Sigmoid colon (tissue), 4 donors: ENCODE measurements around the gene GSTO2.

ENCODE experiments used
- POLR2A ChIP-seq, 2 donors: fragments of 450-650 bp; IDR thresholded peaks; one replicate each; pipeline ENCODE4 v1.6.1; 2016; ENCODE audit warnings: antibody characterized with exemption in 2 of 2, mild to moderate bottlenecking in 2 of 2, moderate library complexity in 2 of 2
- POLR2AphosphoS5 ChIP-seq, 4 donors: sonication (generic); formaldehyde crosslinking; IDR thresholded peaks; one replicate each; pipeline ENCODE4 v1.6.1; 2017; ENCODE audit warnings: antibody characterized with exemption in 4 of 4
- TF ChIP-seq, protein P1 (sequence below), 4 experiments: fragments of 450-650 bp in 3 of 4; fragments of 200-600 bp in 1 of 4; IDR thresholded peaks; one replicate each; pipeline ENCODE4 v1.5.1; 2016 to 2019; ENCODE audit warnings: antibody characterized with exemption in 4 of 4, mild to moderate bottlenecking in 3 of 4, moderate library complexity in 2 of 4

- TF ChIP-seq POLR2AphosphoS5 (IDR thresholded peaks at IDR 0.05) (no peak), POLR2A (IDR thresholded peaks at IDR 0.05) (no peak)
- TF ChIP-seq, protein P1, sequence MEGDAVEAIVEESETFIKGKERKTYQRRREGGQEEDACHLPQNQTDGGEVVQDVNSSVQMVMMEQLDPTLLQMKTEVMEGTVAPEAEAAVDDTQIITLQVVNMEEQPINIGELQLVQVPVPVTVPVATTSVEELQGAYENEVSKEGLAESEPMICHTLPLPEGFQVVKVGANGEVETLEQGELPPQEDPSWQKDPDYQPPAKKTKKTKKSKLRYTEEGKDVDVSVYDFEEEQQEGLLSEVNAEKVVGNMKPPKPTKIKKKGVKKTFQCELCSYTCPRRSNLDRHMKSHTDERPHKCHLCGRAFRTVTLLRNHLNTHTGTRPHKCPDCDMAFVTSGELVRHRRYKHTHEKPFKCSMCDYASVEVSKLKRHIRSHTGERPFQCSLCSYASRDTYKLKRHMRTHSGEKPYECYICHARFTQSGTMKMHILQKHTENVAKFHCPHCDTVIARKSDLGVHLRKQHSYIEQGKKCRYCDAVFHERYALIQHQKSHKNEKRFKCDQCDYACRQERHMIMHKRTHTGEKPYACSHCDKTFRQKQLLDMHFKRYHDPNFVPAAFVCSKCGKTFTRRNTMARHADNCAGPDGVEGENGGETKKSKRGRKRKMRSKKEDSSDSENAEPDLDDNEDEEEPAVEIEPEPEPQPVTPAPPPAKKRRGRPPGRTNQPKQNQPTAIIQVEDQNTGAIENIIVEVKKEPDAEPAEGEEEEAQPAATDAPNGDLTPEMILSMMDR (IDR thresholded peaks at IDR 0.05): no peak
Observed at GRCh38 chr10:104308439-104308903, 39.5 kb downstream of the GSTO2 start.
